HT1080 (cell line): ENCODE results near the gene C1QL1. TPM values are rescaled to one million over a fixed set of nuclear protein-coding genes. Genes with fewer than 3 reads are reported as not detected.
A peak's percentile ranks its signal among the peaks of the same experiment; 100 is the strongest.
"Not testable (repeated sequence)": the region's sequence is repeated elsewhere in the genome, so short reads cannot be mapped to it uniquely, and the experiment has no call there.

Experiments used
- DNase-seq: peaks from one replicate; pipeline ENCODE4 v3.0.0-alpha.2; 2015; ENCODE audit warnings: low read depth
- total RNA-seq: library from RNA; depleted of rRNA; stranded (reverse); fragments of >200 nt; shearing (Covaris generic); gene quantifications from 2 replicates; pipeline ENCODE4 v1.2.3, GENCODE V29; 2014

C1QL1 gene
- total RNA-seq, 1 experiment from 2014 or later: 3.6 TPM

- DNase-seq: no peak
These were observed 2.4 kb downstream of the C1QL1 start for GRCh38 chr17:44965481-44966234.

GRCh38 chr17:44961921-44962350 lies 6.2 kb downstream of the C1QL1 start:
- DNase-seq: no peak

GRCh38 chr17:44960691-44961090 lies 7.4 kb downstream of the C1QL1 start:
- no peak for DNase-seq

GRCh38 chr17:44959821-44960531 lies 8.1 kb downstream of the C1QL1 start:
- DNase-seq: no peak

- no peak for DNase-seq
These were observed 10.8 kb downstream of the C1QL1 start for GRCh38 chr17:44956998-44957981.

GRCh38 chr17:44955674-44956425 lies 12.3 kb downstream of the C1QL1 start:
- DNase-seq: no peak

- no peak for DNase-seq
These were observed 15.1 kb downstream of the C1QL1 start for GRCh38 chr17:44952946-44953475.

- no peak for DNase-seq
These were observed 19.7 kb downstream of the C1QL1 start for GRCh38 chr17:44948315-44948795.

GRCh38 chr17:44947461-44948314 lies 20.4 kb downstream of the C1QL1 start, which contains the start of gene KIF18B:
KIF18B (minus strand) TSS chr17:44947773; CDS start chr17:44936344, 11,429 bp downstream.
- DNase-seq: peak; percentile 98

- DNase-seq: not testable (repeated sequence)
These were observed 22.5 kb downstream of the C1QL1 start for GRCh38 chr17:44945652-44946051.

GRCh38 chr17:44942456-44942855 lies 25.6 kb downstream of the C1QL1 start:
- DNase-seq: no peak

- DNase-seq: no peak
These were observed 26.3 kb downstream of the C1QL1 start for GRCh38 chr17:44941712-44942331.

- no peak for DNase-seq
These were observed 27.3 kb downstream of the C1QL1 start for GRCh38 chr17:44940768-44941167.

GRCh38 chr17:44940317-44940716 lies 27.8 kb downstream of the C1QL1 start:
- DNase-seq: no peak

- DNase-seq: no peak
These were observed 33.0 kb downstream of the C1QL1 start for GRCh38 chr17:44935116-44935515.

- DNase-seq: no peak
These were observed 33.4 kb downstream of the C1QL1 start for GRCh38 chr17:44934745-44935105.

GRCh38 chr17:44933824-44934744 lies 34.0 kb downstream of the C1QL1 start:
- no peak for DNase-seq

GRCh38 chr17:44932787-44933097 lies 35.4 kb downstream of the C1QL1 start:
- no peak for DNase-seq
